Lung (tissue), 12 donors: Measurements from ENCODE around the gene RNF7. TPM values are rescaled to one million over a fixed set of nuclear protein-coding genes. Genes with fewer than 3 reads are reported as not detected.

Experiments used
- ATAC-seq: fragments of 200-7000 bp; cut with Tn5 transposase; one replicate; pipeline ENCODE4 v1.9.1; 2020; ENCODE audit warnings: moderate number of reproducible peaks; ENCODE audit not compliant: insufficient read depth, low FRiP score
- DNase-seq, 3 donors: peaks; one replicate each; pipeline ENCODE4 v3.0.0-alpha.2; 2013 to 2017
- H3K27ac ChIP-seq, 2 donors: one replicate each; pipeline ENCODE4 v1.5.1; 2013; ENCODE audit warnings: mild to moderate bottlenecking in 2 of 2, moderate library complexity in 2 of 2, control low read depth in 1 of 2, inconsistent platforms in 1 of 2, low read depth in 1 of 2, low read length in 1 of 2
- H3K27me3 ChIP-seq, 3 donors: one replicate each; pipeline ENCODE4 v1.5.1; 2013; ENCODE audit warnings: low read length in 2 of 3; ENCODE audit not compliant: control insufficient read depth in 3 of 3, insufficient read depth in 3 of 3
- H3K36me3 ChIP-seq, 4 donors: one replicate each; pipeline ENCODE4 v1.5.1; 2013; ENCODE audit warnings: low read length in 4 of 4, mild to moderate bottlenecking in 1 of 4, moderate library complexity in 1 of 4; ENCODE audit not compliant: control insufficient read depth in 4 of 4, insufficient read depth in 4 of 4
- H3K4me1 ChIP-seq, 5 donors: one replicate each; pipeline ENCODE4 v1.5.1; 2013; ENCODE audit warnings: low read length in 5 of 5, mild to moderate bottlenecking in 2 of 5, moderate library complexity in 1 of 5; ENCODE audit not compliant: control insufficient read depth in 5 of 5, insufficient read depth in 5 of 5
- H3K4me3 ChIP-seq: one replicate; pipeline ENCODE4 v1.5.1; 2013; ENCODE audit warnings: mild to moderate bottlenecking, control low read depth, moderate library complexity
- H3K9ac ChIP-seq, 2 donors: one replicate each; pipeline ENCODE4 v1.5.1; 2013; ENCODE audit warnings: low read length in 2 of 2, control low read depth in 1 of 2; ENCODE audit not compliant: insufficient read depth in 1 of 2
- H3K9me3 ChIP-seq, 4 donors: one replicate each; pipeline ENCODE4 v1.5.1; 2013; ENCODE audit warnings: low read length in 3 of 4, mild to moderate bottlenecking in 1 of 4, moderate library complexity in 1 of 4; ENCODE audit not compliant: control insufficient read depth in 4 of 4, insufficient read depth in 3 of 4
- WGBS, 2 donors: extraction: QIAGEN DNeasy Blood & Tissue Kit; methylation state at CpG; one replicate each; pipeline ENCODE4 v1.1.7; 2013; 5-methylcytosine and 5-hydroxymethylcytosine counted together
- polyA plus RNA-seq, 2 donors: library from polyadenylated mRNA; stranded (reverse); fragments of 200-250 nt; gene quantifications; one replicate each; pipeline ENCODE4 v1.2.1, GENCODE V29; 2013
- total RNA-seq, 2 donors: library from RNA; depleted of rRNA in 1 of 2; stranded (reverse); fragments of >200 nt in 1 of 2; gene quantifications; one replicate each; pipeline ENCODE4 v1.2.1, GENCODE V29; 2014 to 2021
- TF ChIP-seq, protein P1 (sequence below): IDR thresholded peaks from 2 replicates; pipeline ENCODE4 v1.5.1; 2012; ENCODE audit warnings: mild to moderate bottlenecking; ENCODE audit errors: control extremely low read depth, extremely low read depth
- donor health status: control.
- donor health status: control.
- donor health status: Bipolar disorder and iron deficiency.
- donor health status: healthy.
- donor health status: DM: yes; HTN: yes; CAD: no.

The RNF7 gene
- total and polyA plus RNA-seq, 4 donors = 41.0 to 180 (median 86.2) TPM

DNA sequence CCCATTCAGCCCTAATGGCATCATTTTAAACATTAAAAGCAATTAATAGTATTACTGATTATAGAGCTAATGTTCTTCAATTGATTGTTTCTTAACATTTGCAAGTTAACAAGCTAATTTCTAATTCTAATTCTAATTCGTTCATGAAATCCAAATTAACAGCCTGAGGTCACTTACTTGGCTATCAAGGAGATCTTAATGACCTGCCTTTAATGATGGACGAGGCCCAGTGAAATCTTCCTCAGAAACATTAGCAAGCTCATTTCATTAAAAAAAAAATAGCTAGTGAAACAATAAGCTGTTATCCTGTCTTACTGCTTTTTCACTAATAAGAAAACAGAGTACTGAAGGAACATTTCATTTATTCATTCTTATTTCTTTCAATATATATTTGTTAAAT lies 15.4 kb upstream of the RNF7 start:
- no peak overlapping the region for H3K27ac ChIP-seq
- H3K4me3 ChIP-seq = no peak overlapping the region
- no peaks in the 10 kb centered on the region for H3K36me3 ChIP-seq
- WGBS, 2 donors = 87 to 94% methylated on average over 2 of the region's 2 CpGs
- DNase-seq = no peak
- no peaks in the 10 kb centered on the region for H3K4me1 ChIP-seq
- no peaks in the 10 kb centered on the region for H3K27me3 ChIP-seq
- H3K9ac ChIP-seq = no peak overlapping the region
- no peak for ATAC-seq
- no peaks in the 10 kb centered on the region for H3K9me3 ChIP-seq
- TF ChIP-seq, protein P1, sequence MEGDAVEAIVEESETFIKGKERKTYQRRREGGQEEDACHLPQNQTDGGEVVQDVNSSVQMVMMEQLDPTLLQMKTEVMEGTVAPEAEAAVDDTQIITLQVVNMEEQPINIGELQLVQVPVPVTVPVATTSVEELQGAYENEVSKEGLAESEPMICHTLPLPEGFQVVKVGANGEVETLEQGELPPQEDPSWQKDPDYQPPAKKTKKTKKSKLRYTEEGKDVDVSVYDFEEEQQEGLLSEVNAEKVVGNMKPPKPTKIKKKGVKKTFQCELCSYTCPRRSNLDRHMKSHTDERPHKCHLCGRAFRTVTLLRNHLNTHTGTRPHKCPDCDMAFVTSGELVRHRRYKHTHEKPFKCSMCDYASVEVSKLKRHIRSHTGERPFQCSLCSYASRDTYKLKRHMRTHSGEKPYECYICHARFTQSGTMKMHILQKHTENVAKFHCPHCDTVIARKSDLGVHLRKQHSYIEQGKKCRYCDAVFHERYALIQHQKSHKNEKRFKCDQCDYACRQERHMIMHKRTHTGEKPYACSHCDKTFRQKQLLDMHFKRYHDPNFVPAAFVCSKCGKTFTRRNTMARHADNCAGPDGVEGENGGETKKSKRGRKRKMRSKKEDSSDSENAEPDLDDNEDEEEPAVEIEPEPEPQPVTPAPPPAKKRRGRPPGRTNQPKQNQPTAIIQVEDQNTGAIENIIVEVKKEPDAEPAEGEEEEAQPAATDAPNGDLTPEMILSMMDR = no peak

DNA sequence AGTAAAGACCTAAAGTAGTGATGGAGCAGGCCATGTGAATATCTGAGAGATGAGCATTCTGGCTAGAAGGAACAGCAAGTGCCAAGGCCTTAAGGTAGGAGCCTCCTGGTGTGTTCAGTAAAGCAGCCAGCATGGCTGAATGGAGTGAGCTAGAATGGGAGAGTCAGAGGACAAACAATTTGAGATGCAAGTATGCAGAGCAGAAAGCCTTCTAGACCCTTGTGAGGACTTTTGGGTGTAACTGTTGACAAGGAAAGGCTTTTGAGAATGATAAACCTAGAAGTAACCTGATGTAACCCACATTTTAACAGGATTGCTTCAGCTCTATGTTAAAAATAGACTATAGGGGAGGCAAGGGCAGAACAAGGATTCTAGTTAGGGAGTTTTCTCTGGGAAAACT lies 14.8 kb upstream of the RNF7 start:
- Histone ChIP-seq H3K27me3 (no peaks in the 10 kb centered on the region), H3K9me3 (no peaks in the 10 kb centered on the region), H3K4me1 (no peaks in the 10 kb centered on the region), H3K36me3 (no peaks in the 10 kb centered on the region), H3K9ac (no peak overlapping the region), H3K4me3 (no peak overlapping the region), H3K27ac (no peak overlapping the region)
- DNase-seq = no peak
- ATAC-seq = no peak
- TF ChIP-seq, protein P1 = no peak

DNA sequence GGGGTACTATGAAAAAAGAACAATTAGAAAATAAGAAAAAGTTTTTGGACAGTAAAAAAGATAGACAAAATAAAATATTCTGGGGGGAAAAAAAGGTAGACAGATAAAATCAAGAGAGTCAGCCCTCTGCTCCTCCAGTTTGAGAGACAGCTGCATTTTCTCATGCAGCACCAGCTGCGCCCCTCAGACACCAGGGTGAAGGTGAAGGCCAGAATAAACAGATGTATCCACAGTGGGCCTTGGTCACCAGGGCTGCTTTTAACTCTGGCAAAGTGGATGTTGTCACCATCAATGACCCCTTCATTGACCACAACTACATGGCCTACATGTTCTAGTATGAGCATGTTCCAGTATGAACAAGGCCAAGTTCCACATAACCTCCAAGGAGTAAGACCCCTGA lies 13.9 kb upstream of the RNF7 start:
- TF ChIP-seq, protein P1 = no peak
- ATAC-seq (no peak), DNase-seq (no peak)
- Histone ChIP-seq H3K4me1 (no peaks in the 10 kb centered on the region), H3K4me3 (no peak overlapping the region), H3K27me3 (no peaks in the 10 kb centered on the region), H3K27ac (no peak overlapping the region), H3K36me3 (no peaks in the 10 kb centered on the region), H3K9me3 (no peaks in the 10 kb centered on the region), H3K9ac (no peak overlapping the region)
- WGBS, 2 donors = 95 to 98% methylated on average over 1 of the region's 1 CpG

DNA sequence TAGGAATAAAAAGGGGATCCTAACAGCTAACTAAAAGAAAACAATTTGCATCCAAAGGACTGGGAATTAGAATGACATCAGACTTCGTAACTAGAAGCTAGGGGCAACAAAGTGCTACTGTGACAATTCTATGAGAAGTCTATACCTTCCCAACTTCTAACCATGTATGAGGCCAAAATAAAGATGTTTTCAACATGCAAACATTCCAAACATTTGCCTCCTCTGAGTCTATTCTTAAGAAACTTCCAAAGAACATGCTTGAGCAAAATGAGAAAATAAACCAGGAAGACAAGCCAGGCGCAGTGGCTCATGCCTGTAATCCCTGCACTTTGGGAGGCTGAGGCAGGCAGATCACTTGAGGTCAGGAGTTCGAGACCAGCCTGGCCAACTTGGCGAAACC lies 13.1 kb upstream of the RNF7 start:
- 95 to 97% methylated on average over 4 of the region's 4 CpGs for WGBS, 2 donors
- no peak overlapping the region for H3K9ac ChIP-seq
- H3K27me3 ChIP-seq = no peaks in the 10 kb centered on the region
- no peak overlapping the region for H3K27ac ChIP-seq
- TF ChIP-seq, protein P1 = no peak
- H3K4me3 ChIP-seq = no peak overlapping the region
- H3K36me3 ChIP-seq = no peaks in the 10 kb centered on the region
- no peaks in the 10 kb centered on the region for H3K9me3 ChIP-seq
- ATAC-seq = no peak
- no peak for DNase-seq
- H3K4me1 ChIP-seq = no peaks in the 10 kb centered on the region
